Measurements from ENCODE around the gene PSMD11. TPM values are rescaled to one million over a fixed set of nuclear protein-coding genes. Genes with fewer than 3 reads are reported as not detected.
A peak's percentile ranks its signal among the peaks of the same experiment; 100 is the strongest.

The PSMD11 gene
- total RNA-seq, 1 experiment from 2014 or later, result 214 TPM

- no peak for DNase-seq (ENCODE audit: low spot score)
These were observed 20.1 kb downstream of the PSMD11 start for GRCh38 chr17:32464374-32464773.

- no peak for DNase-seq (ENCODE audit: low spot score)
These were observed 23.6 kb downstream of the PSMD11 start for GRCh38 chr17:32467949-32468348.

GRCh38 chr17:32470405-32471167 lies 26.3 kb downstream of the PSMD11 start:
- no peak for DNase-seq (ENCODE audit: low spot score)

GRCh38 chr17:32471652-32472051 lies 27.3 kb downstream of the PSMD11 start:
- DNase-seq (ENCODE audit: low spot score), result no peak

- DNase-seq (ENCODE audit: low spot score), result no peak
These were observed 30.9 kb downstream of the PSMD11 start for GRCh38 chr17:32475258-32475657.

GRCh38 chr17:32477220-32477619 lies 32.9 kb downstream of the PSMD11 start:
- DNase-seq (ENCODE audit: low spot score), result no peak

GRCh38 chr17:32479074-32479617 lies 34.8 kb downstream of the PSMD11 start:
- DNase-seq (ENCODE audit: low spot score), result no peak

GRCh38 chr17:32481193-32481592 lies 36.9 kb downstream of the PSMD11 start:
- DNase-seq (ENCODE audit: low spot score), result no peak

- DNase-seq (ENCODE audit: low spot score), result no peak
These were observed 38.4 kb downstream of the PSMD11 start for GRCh38 chr17:32482568-32483320.

GRCh38 chr17:32483451-32484019 lies 39.2 kb downstream of the PSMD11 start:
- peak; percentile 92 for DNase-seq (ENCODE audit: low spot score)

- no peak for DNase-seq (ENCODE audit: low spot score)
These were observed 39.7 kb downstream of the PSMD11 start for GRCh38 chr17:32484041-32484461.

- no peak for DNase-seq (ENCODE audit: low spot score)
These were observed 40.3 kb downstream of the PSMD11 start for GRCh38 chr17:32484628-32485027.

- DNase-seq (ENCODE audit: low spot score), result no peak
These were observed 41.2 kb downstream of the PSMD11 start for GRCh38 chr17:32485261-32486110.

GRCh38 chr17:32486111-32486700 lies 41.9 kb downstream of the PSMD11 start:
- peak; percentile 73 for DNase-seq (ENCODE audit: low spot score)

GRCh38 chr17:32486701-32487472 lies 42.6 kb downstream of the PSMD11 start, which contains the start of gene CDK5R1:
CDK5R1 (plus strand) TSS chr17:32486993; CDS start chr17:32487621, 628 bp downstream.
- peak; percentile 68 for DNase-seq (ENCODE audit: low spot score)

GRCh38 chr17:32487473-32488176 lies 43.3 kb downstream of the PSMD11 start:
- no peak for DNase-seq (ENCODE audit: low spot score)

GRCh38 chr17:32488177-32488542 lies 43.9 kb downstream of the PSMD11 start:
- no peak for DNase-seq (ENCODE audit: low spot score)

- DNase-seq (ENCODE audit: low spot score), result no peak
These were observed 44.4 kb downstream of the PSMD11 start for GRCh38 chr17:32488604-32489180.
